SHP77 (cell line): ENCODE data around the gene PPARD.

Experiments
- DNase-seq, 2 experiments: peaks; one replicate each; lab custom pipeline; 2025; lab: John Stamatoyannopoulos, UW

Gene PPARD

GRCh38 chr6:35354361-35355135 lies 12.2 kb downstream of the PPARD start:
- no peak for DNase-seq

DNA sequence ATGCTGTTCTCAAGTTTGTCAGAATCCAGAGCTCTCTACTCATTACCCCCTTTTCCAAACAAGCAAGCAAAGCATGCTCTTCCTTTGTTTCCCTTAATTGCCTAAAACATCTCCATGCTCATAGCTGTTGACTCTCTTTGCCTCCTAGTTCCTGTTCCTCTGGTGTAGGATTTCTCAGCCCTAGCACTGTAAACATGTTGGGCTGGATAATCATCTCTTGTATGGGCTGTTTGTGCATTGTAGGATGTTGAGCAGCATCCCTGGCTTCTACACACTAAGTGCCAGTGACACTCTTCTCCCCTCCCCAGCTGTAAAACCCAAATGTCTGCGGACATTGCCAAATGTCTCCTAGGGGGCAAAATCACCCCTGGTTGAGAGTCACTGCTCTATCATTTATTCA lies 14.0 kb downstream of the PPARD start:
- no peak for DNase-seq

- no peak for DNase-seq
Measured at GRCh38 chr6:35357677-35358076, 15.3 kb downstream of the PPARD start.

DNA sequence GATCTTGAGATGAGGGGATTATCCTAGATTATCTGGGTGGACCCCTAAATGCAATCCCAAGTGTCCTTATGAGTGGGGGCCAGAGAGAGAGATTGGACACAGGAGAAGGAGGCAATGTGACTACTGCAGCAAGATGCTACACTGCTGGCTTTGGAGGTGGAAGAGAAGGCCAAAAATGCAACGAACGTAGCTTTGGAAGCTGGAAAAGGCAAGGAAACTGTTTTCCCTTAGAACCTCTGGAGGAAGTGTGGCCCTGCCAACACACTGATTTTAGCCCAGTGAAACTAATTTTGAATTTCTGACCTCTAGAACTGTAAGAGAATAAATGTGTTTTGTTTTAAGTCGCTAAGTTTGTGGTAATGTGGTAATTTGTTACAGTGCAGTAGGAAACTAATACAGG lies 15.7 kb downstream of the PPARD start:
- DNase-seq: no peak

DNA sequence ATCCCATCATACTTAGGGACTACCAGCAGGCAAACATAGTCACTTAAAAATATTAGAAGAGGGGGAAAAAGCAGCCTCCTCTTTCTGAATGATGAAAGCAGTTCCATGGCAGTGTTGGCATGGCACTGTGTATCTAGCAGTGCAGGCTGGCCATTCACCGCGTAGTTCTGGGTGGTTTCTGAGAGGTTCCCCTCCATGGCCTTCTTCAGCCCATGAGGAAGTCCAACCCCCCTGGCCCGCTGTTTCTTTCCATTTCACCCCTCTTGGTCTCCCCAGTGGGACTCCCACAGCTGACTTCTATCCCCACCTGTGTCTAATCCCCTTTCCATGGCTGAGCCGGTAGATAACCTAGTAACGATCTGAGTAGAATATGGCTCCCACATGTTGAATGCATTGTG lies 17.0 kb downstream of the PPARD start:
- DNase-seq: no peak

- no peak for DNase-seq
Measured at GRCh38 chr6:35359744-35360348, 17.5 kb downstream of the PPARD start.

GRCh38 chr6:35360349-35361138 lies 18.2 kb downstream of the PPARD start:
- DNase-seq: no peak

DNA sequence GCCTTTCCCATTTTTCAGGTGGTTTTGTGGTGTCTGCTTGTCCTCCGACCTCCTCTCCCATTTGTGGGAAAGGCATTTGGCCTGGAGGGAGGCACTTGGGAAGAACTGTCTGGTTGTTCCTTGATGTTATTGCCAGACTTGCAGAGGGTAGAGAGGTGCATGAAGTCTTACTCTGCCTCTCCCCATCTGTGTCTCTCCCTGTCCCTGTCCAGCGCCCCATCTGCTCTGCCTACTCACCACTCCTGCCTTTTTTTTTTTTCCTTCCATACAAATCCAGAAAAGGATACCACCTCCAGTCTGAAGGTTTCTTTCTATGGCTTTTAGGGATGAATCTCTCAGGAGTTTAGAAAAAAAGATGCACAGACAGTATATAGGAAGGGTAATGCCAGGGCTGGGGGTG lies 19.8 kb downstream of the PPARD start:
- DNase-seq: no peak

GRCh38 chr6:35363293-35363750 lies 21.0 kb downstream of the PPARD start:
- DNase-seq: no peak

- no peak for DNase-seq
Measured at GRCh38 chr6:35365594-35366203, 23.3 kb downstream of the PPARD start.

DNA sequence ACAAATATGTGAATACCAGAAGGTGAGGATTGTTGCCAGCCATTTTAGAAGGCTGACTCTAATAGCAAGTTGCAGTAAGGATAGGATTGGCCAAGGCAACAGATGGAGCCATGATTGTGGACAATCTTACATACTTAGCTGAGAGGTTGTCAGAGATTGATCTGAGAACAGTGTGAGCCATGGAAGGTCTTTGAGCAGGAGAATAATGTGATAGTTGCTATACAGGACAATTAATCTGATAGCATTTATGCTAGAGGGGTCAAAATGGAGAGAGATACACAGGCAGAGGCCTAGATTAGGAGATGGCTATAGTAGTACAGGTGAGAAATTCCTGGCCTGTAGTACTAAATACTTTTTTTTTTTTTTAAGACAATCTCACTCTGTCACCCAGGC lies 23.8 kb downstream of the PPARD start:
- DNase-seq: no peak

DNA sequence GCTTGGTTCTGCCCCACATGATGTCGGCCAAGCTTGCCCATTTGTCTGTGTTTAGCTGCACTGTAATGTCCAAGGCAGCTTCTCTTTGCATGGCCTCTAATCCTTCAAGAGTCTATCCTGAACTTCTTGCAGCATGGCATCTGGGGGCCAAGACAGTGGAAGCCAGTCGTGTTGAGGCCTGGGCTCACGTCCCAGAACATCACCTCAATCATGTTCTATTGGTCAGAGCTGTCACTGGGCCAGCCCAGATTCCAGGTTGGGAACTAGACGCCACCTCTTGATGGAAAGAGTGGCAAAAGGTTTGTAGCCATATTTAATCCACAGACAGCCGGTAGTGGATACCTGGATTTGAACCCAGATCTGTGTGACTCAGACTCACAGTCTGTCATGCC lies 25.3 kb downstream of the PPARD start:
- no peak for DNase-seq

DNA sequence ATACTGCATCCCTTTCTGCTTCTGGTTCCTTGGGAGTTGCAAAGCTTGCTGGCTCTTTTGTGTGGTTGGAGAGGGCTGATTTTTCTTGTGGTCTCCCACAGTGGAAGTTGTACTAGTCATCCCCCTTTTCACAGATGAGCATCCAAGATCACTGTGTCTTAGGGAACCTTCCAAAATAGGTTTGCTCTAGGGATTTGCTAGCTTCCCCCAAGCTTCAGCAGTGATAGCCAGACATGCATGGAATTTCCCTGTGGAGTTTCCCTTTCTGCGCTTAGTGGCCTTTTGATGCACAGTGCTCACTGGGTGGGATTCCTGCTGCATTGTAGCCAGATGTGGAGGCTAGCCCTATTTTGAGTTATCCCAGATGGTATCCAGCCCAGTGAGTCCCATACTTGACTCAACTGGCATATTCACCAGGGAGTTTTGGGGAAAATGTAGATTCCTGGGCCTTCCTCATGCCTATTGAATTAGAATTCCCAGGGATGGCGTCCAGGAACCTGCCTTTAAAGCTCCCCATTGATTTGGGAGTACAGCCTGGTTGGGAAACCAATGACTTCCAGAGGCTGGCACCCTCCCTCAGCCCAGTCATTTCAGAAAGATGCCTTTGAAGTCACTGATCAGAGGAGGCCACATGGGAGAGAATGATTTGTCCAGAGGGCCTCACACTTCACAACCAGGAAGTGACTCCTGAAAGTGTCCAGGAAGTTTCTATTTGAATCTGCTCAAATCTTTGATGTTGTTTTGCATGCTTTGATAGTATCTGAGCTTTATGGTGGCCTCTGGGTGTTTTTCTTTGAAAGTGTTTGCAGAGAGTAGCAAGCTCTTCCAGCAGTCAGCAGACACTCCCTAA lies 25.9 kb downstream of the PPARD start:
- no peak for DNase-seq

DNA sequence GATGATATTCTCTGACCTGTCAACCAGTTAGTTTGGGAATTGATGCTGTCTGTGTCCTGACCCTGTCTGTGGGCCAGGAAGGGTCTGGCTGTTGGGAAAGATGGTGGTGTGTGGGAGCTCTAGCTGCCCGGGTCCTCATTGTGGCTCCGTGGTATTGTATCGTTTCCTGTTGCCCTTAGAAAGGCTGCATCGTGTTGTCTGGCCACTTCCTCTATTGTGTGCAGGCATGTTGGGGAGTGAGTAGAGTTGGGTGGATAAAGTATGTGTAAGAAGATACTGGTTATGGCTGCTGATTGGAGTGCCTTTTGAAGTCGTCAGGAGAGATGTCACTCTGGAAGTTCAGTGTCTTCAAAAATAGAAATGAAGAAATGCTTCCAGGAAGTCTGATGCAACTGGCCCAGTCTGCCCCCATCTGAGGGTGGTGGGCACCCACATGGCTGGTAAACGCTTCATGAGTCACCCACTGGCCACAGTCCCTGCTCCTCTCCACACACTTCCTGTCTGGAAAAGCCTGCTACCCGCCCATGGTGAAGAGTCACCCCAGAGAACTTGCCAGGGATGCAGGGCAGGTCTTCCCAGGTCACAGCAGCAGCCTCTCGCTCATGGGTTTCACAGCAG lies 27.9 kb downstream of the PPARD start:
- no peak for DNase-seq

DNA sequence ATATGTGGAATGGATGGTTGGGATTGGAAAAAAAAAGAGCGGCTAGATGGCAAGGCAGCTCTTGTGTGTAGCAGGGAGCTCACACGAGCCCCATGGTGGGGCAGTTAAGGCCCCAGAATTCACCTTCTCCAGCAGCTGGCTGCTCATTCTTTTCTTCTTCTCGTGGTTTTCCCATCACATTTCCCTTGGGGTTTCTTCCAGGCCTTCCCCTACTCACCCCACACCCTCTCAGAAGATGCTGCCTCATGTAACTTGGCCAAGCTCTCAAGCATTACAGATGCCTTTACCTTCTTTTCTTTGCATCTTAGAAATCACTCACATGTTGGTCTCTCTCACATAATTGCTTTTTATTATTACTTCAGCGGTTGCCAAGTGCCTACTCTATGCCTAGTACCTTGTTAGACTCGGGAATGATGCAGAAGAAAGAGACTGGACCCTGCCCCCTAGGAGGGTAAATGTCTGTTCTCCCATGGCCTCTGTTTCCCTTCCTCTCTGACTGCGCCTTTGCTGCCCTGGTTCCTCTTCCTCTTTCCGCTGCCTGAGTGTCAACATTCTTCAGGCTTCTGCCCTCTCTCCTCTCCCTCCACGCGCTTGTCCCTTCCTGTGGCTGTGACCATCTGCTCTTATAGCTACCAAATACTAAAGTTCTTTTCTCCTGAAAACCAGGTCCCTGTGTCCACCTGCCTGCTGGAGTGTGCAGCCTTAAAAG lies 28.6 kb downstream of the PPARD start:
- no peak for DNase-seq

DNA sequence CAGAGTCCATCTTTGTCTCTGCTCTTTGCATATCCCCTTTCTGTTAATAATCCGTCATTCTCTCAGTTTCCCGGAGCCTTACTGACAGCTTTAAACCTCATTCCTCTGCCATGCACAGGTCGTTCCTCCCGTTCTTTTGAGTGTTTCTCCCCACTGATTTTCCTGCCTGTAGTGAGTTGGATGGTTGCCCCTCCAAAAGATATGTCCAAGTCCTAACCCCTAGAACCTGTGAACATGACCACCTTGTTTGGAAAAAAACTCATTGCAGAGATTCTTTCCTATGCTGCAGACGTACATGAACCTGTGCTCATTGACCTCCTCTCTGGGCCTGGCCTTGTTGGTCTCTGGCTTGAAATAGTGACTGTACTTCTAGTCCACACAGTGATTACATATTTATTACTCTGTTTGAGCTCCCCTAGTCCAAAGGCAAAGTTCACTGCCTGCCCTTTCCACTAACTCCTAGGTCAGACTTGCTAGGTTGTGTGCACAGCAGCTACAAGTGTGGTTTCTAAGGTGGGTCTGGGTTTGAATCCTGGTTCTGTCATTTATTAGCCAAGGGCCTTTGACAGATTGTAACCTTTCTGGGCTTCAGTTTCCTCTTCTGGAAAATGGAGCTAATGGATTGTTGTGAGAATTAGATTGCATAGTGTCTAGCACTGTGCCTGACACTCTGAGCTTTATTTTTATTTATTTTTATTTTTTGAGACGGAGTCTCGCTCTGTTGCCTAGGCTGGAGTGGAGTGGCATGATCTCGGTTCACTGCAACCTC lies 29.3 kb downstream of the PPARD start:
- no peak for DNase-seq

DNA sequence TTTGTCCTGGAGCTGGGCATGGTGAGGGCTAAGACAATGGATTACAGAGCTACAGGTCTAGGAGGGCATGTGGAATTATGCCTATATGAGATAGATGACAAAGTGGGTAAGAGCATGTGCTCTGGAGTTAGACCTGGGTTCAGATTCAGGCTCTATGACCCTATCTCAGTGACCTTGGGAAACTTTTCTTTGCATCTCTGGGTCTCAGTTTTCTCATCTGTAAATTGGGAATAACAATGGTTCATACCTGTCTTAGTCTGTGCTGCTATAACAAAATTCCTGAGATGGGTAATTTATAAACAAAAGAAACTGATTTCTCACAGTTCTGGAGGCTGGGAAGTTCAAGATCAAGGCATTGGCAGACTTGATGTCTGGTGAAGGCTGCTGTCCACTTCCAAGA lies 30.3 kb downstream of the PPARD start:
- no peak for DNase-seq

GRCh38 chr6:35376281-35376680 lies 33.9 kb downstream of the PPARD start:
- DNase-seq: no peak

DNA sequence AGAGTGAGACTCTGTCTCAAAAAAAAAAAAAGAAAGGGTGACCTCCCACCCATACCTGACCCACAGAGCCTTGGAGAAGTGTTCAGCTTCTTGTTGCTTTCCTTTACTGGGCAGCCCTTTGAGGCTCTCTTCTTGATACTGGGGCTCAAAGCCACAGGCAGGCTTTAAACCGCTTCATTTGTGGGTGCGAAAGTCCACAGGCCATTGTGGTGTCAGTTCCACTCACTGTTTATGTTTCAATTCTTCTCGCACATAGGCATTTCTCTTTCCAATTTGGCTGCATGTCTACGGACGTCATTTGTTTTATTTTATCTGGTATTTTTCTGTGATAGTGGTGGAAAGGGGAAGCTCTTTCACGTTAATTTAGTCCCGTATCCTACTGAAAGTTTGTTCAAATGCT lies 34.6 kb downstream of the PPARD start:
- DNase-seq: no peak

DNA sequence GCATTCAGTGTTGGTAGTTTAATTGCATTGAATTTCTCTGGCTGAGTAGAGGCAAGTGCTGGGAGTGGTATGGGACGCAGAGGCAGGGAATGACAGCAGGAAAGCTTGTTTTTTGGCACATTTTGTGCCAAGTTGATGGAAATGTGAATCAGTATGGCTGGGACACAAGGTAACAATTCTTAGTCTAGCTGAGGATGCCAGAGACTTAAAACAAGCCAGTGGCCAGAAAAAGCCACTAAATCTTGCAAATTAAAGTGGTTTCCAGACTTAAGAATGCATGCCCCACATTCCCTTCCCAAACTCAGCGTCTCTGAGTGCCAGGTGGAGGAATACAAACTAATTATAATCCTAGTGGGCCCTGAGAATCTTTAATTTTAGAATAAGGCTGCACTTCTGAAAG lies 35.9 kb downstream of the PPARD start:
- no peak for DNase-seq
